T-helper 2 cell (primary cell): Measurements from ENCODE around the gene UXS1.

ENCODE experiments used
- DNase-seq, 5 experiments: peaks; one replicate each; pipeline versions ENCODE4 v3.0.0 to v3.0.0-alpha.2; 2012 to 2022

UXS1 gene

DNA sequence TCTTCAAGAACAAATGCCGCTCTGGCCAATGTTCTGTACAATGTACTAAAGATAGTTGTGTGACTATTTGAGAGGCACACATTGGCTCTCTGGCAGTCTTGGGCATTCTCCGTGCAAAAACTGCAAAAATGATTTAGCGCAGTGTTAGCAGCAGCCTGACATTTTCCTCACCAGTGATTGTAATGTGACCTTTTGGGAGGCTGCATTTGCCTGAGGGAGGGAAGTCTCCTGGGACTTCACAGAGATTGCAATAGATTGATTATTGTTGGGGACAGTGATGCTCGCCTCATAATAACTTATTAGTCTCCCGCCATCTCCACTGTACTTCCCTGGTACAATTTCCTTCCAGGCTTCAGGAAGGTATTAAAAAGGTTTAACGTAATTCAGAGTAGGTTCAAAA is 149.2 kb downstream of the UXS1 start:
- DNase-seq = no peak

DNA sequence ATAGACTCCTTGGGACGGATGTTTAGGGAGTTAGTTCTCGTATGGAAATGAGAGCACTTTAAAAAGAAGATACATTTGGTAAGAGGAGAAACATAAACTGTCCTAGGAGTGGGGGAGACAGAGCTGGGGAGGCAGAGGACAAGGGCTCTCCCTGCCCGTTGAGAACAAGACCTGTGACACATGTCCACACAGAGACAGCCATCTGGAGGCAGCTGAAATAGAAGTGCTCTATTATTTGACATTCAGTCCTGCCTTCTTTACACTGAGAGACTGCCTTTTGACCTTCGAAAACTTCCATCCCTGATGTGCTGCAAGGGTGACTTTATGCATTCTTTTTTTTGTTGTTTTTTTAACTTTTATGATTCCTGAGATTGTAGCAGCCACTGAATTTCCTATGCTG is 150.1 kb downstream of the UXS1 start:
- no peak for DNase-seq
